Measurements from ENCODE around the gene DIAPH2.

Gene DIAPH2

GRCh38 chrX:96978906-96979305 lies 294.3 kb downstream of the DIAPH2 start:
- no peak for DNase-seq (ENCODE audit: low spot score)

GRCh38 chrX:96979766-96980165 lies 295.1 kb downstream of the DIAPH2 start:
- DNase-seq (ENCODE audit: low spot score) = peak; percentile 42

GRCh38 chrX:96982161-96982560 lies 297.5 kb downstream of the DIAPH2 start:
- no peak for DNase-seq (ENCODE audit: low spot score)

- no peak for DNase-seq (ENCODE audit: low spot score)
Observed at GRCh38 chrX:96984538-96984937, 299.9 kb downstream of the DIAPH2 start.

- DNase-seq (ENCODE audit: low spot score) = no peak
Observed at GRCh38 chrX:96985046-96985445, 300.4 kb downstream of the DIAPH2 start.

- DNase-seq (ENCODE audit: low spot score) = no peak
Observed at GRCh38 chrX:96987228-96987627, 302.6 kb downstream of the DIAPH2 start.

GRCh38 chrX:96989830-96990571 lies 305.4 kb downstream of the DIAPH2 start:
- DNase-seq (ENCODE audit: low spot score) = no peak

GRCh38 chrX:96994093-96994492 lies 309.5 kb downstream of the DIAPH2 start:
- DNase-seq (ENCODE audit: low spot score) = no peak

GRCh38 chrX:96997196-96997595 lies 312.6 kb downstream of the DIAPH2 start:
- DNase-seq (ENCODE audit: low spot score) = no peak

GRCh38 chrX:97000682-97001368 lies 316.2 kb downstream of the DIAPH2 start:
- no peak for DNase-seq (ENCODE audit: low spot score)

GRCh38 chrX:97006167-97006566 lies 321.5 kb downstream of the DIAPH2 start:
- DNase-seq (ENCODE audit: low spot score) = no peak

GRCh38 chrX:97009391-97009790 lies 324.7 kb downstream of the DIAPH2 start:
- no peak for DNase-seq (ENCODE audit: low spot score)

GRCh38 chrX:97011540-97011939 lies 326.9 kb downstream of the DIAPH2 start:
- no peak for DNase-seq (ENCODE audit: low spot score)

GRCh38 chrX:97016106-97016505 lies 331.5 kb downstream of the DIAPH2 start:
- DNase-seq (ENCODE audit: low spot score) = no peak

GRCh38 chrX:97021680-97022079 lies 337.0 kb downstream of the DIAPH2 start:
- DNase-seq (ENCODE audit: low spot score) = no peak

GRCh38 chrX:97026406-97026805 lies 341.8 kb downstream of the DIAPH2 start:
- no peak for DNase-seq (ENCODE audit: low spot score)

GRCh38 chrX:97027384-97027922 lies 342.8 kb downstream of the DIAPH2 start:
- no peak for DNase-seq (ENCODE audit: low spot score)

- no peak for DNase-seq (ENCODE audit: low spot score)
Observed at GRCh38 chrX:97030463-97030862, 345.8 kb downstream of the DIAPH2 start.

- no peak for DNase-seq (ENCODE audit: low spot score)
Observed at GRCh38 chrX:97030947-97031346, 346.3 kb downstream of the DIAPH2 start.

GRCh38 chrX:97039363-97040029 lies 354.9 kb downstream of the DIAPH2 start:
- DNase-seq (ENCODE audit: low spot score) = no peak

- no peak for DNase-seq (ENCODE audit: low spot score)
Observed at GRCh38 chrX:97045470-97045869, 360.8 kb downstream of the DIAPH2 start.

- DNase-seq (ENCODE audit: low spot score) = no peak
Observed at GRCh38 chrX:97046867-97047266, 362.2 kb downstream of the DIAPH2 start.

GRCh38 chrX:97050392-97050791 lies 365.8 kb downstream of the DIAPH2 start:
- no peak for DNase-seq (ENCODE audit: low spot score)

Measured in ecto neural progenitor cell (in vitro differentiated cells).